Activated T-helper 1 cell treated with anti-CD3 and anti-CD28 coated beads, Interleukin-12 subunit alpha, Interleukin-12 subunit beta, Interleukin-2, Interleukin-4 antibody, amounts not matched to agents 30 ng/mL and 10 ng/mL and 1 ng/mL, durations not matched to agents 14 hours and 24 hours and 36 hours (primary cell): Measurements from ENCODE around the gene IRX4. TPM values are rescaled to one million over a fixed set of nuclear protein-coding genes. Genes with fewer than 3 reads are reported as not detected.
"Not testable (repeated sequence)": the region's sequence is repeated elsewhere in the genome, so short reads cannot be mapped to it uniquely, and the experiment has no call there.

ENCODE experiments used
- DNase-seq: peaks from one replicate; pipeline ENCODE4 v3.0.0; 2021; ENCODE audit warnings: low spot score
- H3K27ac Mint-ChIP-seq: one replicate; pipeline ENCODE4 v1.8.0; 2021; ENCODE audit warnings: mild to moderate bottlenecking, mixed read lengths
- H3K27me3 Mint-ChIP-seq: one replicate; pipeline ENCODE4 v1.8.0; 2022; ENCODE audit warnings: mild to moderate bottlenecking, moderate library complexity, mixed read lengths; ENCODE audit not compliant: insufficient read depth
- H3K36me3 Mint-ChIP-seq: one replicate; pipeline ENCODE4 v1.8.0; 2021; ENCODE audit warnings: low read depth, mixed read lengths
- H3K4me1 Mint-ChIP-seq: one replicate; pipeline ENCODE4 v1.8.0; 2021; ENCODE audit warnings: low read depth, mixed read lengths
- H3K4me3 Mint-ChIP-seq: one replicate; pipeline ENCODE4 v1.8.0; 2021; ENCODE audit warnings: mild to moderate bottlenecking, moderate library complexity, mixed read lengths
- H3K9me3 Mint-ChIP-seq: one replicate; pipeline ENCODE4 v1.8.0; 2021; ENCODE audit warnings: mixed read lengths
- intact Hi-C: fragments of 100-400 bp; cut with micrococcal nuclease; formaldehyde crosslinking; loops from one replicate; pipeline ENCODE4 v1.15.1; 2024
- total RNA-seq: library from RNA; stranded (reverse); gene quantifications from 2 replicates; pipeline ENCODE4 v1.2.3, GENCODE V29; 2022

The IRX4 gene
- total RNA-seq, 1 donor from 2014 or later: not detected

GRCh38 chr5:1876660-1877064 is 6.1 kb downstream of the IRX4 start:
- H3K27me3 Mint-ChIP-seq: peaks cover 65% of the 10 kb centered on the region
- H3K4me3 Mint-ChIP-seq: no peak overlapping the region
- DNase-seq: no peak
- intact Hi-C loops: loop anchor here (1.0 to 5.0 kb wide), 3 partner anchors 8 to 876 kb away; partner anchors contain the start of gene IRX2
- H3K27ac Mint-ChIP-seq: no peak overlapping the region
- H3K36me3 Mint-ChIP-seq: no peaks in the 10 kb centered on the region
- H3K9me3 Mint-ChIP-seq: no peaks in the 10 kb centered on the region
- H3K4me1 Mint-ChIP-seq: no peaks in the 10 kb centered on the region

GRCh38 chr5:1875843-1876659 is 6.7 kb downstream of the IRX4 start:
- no peaks in the 10 kb centered on the region for H3K36me3 Mint-ChIP-seq
- H3K4me1 Mint-ChIP-seq: no peaks in the 10 kb centered on the region
- H3K27ac Mint-ChIP-seq: peak overlapping the region; percentile 21
- H3K4me3 Mint-ChIP-seq: no peak overlapping the region
- no peaks in the 10 kb centered on the region for H3K9me3 Mint-ChIP-seq
- H3K27me3 Mint-ChIP-seq: peaks cover 60% of the 10 kb centered on the region
- intact Hi-C loops: loop anchor here (1.0 to 5.0 kb wide), 3 partner anchors 8 to 876 kb away; partner anchors contain the start of gene IRX2
- no peak for DNase-seq

- DNase-seq: no peak
- no peaks in the 10 kb centered on the region for H3K36me3 Mint-ChIP-seq
- intact Hi-C loops: loop anchor here (5.0 kb wide), 2 partner anchors 113 to 877 kb away; partner anchors contain the start of gene IRX2
- peak overlapping the region; percentile 40 for H3K27ac Mint-ChIP-seq
- no peaks in the 10 kb centered on the region for H3K9me3 Mint-ChIP-seq
- H3K4me3 Mint-ChIP-seq: no peak overlapping the region
- H3K27me3 Mint-ChIP-seq: peaks cover 55% of the 10 kb centered on the region
- no peaks in the 10 kb centered on the region for H3K4me1 Mint-ChIP-seq
Measured at GRCh38 chr5:1875281-1875842, 7.4 kb downstream of the IRX4 start.

- Mint-ChIP-seq H3K4me1 (no peaks in the 10 kb centered on the region), H3K27me3 (peaks cover 49% of the 10 kb centered on the region), H3K27ac (no peak overlapping the region), H3K4me3 (no peak overlapping the region), H3K36me3 (no peaks in the 10 kb centered on the region), H3K9me3 (no peaks in the 10 kb centered on the region)
- intact Hi-C loops: loop anchor here (5.0 kb wide), 2 partner anchors 112 to 878 kb away; partner anchors contain the start of gene IRX2
- no peak for DNase-seq
Measured at GRCh38 chr5:1874771-1875220, 7.9 kb downstream of the IRX4 start.

- H3K4me1 Mint-ChIP-seq: no peaks in the 10 kb centered on the region
- H3K36me3 Mint-ChIP-seq: no peaks in the 10 kb centered on the region
- no peak overlapping the region for H3K4me3 Mint-ChIP-seq
- H3K27me3 Mint-ChIP-seq: peaks cover 44% of the 10 kb centered on the region
- intact Hi-C loops: no loop called here
- H3K9me3 Mint-ChIP-seq: no peaks in the 10 kb centered on the region
- peak overlapping the region; percentile 23 for H3K27ac Mint-ChIP-seq
- no peak for DNase-seq
Measured at GRCh38 chr5:1874348-1874747, 8.4 kb downstream of the IRX4 start.

- Mint-ChIP-seq H3K9me3 (no peaks in the 10 kb centered on the region), H3K4me3 (no peak overlapping the region), H3K4me1 (no peaks in the 10 kb centered on the region), H3K36me3 (no peaks in the 10 kb centered on the region), H3K27ac (no peak overlapping the region), H3K27me3 (peaks cover 40% of the 10 kb centered on the region)
- intact Hi-C loops: no loop called here
- no peak for DNase-seq
Measured at GRCh38 chr5:1873243-1873959, 9.3 kb downstream of the IRX4 start.

- intact Hi-C loops: no loop called here
- H3K4me1 Mint-ChIP-seq: no peaks in the 10 kb centered on the region
Measured at GRCh38 chr5:1871441-1871840, 11.3 kb downstream of the IRX4 start.

GRCh38 chr5:1870435-1871272 is 12.1 kb downstream of the IRX4 start:
- H3K36me3 Mint-ChIP-seq, H3K4me3 Mint-ChIP-seq, H3K9me3 Mint-ChIP-seq, intact Hi-C loops, H3K4me1 Mint-ChIP-seq, H3K27ac Mint-ChIP-seq, DNase-seq: not testable (repeated sequence)
- H3K27me3 Mint-ChIP-seq: peaks cover 26% of the 10 kb centered on the region

More at GRCh38 chr5:1871441-1871840, 11.3 kb downstream of the IRX4 start:
- Mint-ChIP-seq H3K9me3 (no peaks in the 10 kb centered on the region), H3K4me3 (no peak overlapping the region), H3K36me3 (no peaks in the 10 kb centered on the region), H3K27ac (no peak overlapping the region), H3K27me3 (peaks cover 30% of the 10 kb centered on the region)
- DNase-seq: no peak

- H3K4me3 Mint-ChIP-seq: no peak overlapping the region
- H3K27ac Mint-ChIP-seq: no peak overlapping the region
- no peaks in the 10 kb centered on the region for H3K36me3 Mint-ChIP-seq
- H3K27me3 Mint-ChIP-seq: peaks cover 12% of the 10 kb centered on the region
- H3K4me1 Mint-ChIP-seq: no peaks in the 10 kb centered on the region
- no peak for DNase-seq
- no peaks in the 10 kb centered on the region for H3K9me3 Mint-ChIP-seq
- intact Hi-C loops: no loop called here
Measured at GRCh38 chr5:1868886-1869475, 13.7 kb downstream of the IRX4 start.

GRCh38 chr5:1867815-1868143 is 14.9 kb downstream of the IRX4 start:
- Mint-ChIP-seq H3K36me3 (no peaks in the 10 kb centered on the region), H3K4me1 (no peaks in the 10 kb centered on the region), H3K27me3 (peaks cover 1% of the 10 kb centered on the region), H3K4me3 (no peak overlapping the region), H3K9me3 (no peaks in the 10 kb centered on the region), H3K27ac (no peak overlapping the region)
- intact Hi-C loops: no loop called here
- no peak for DNase-seq

- Mint-ChIP-seq H3K4me3 (no peak overlapping the region), H3K27me3 (no peaks in the 10 kb centered on the region), H3K4me1 (no peaks in the 10 kb centered on the region), H3K36me3 (no peaks in the 10 kb centered on the region), H3K27ac (no peak overlapping the region), H3K9me3 (no peaks in the 10 kb centered on the region)
- no peak for DNase-seq
- intact Hi-C loops: no loop called here
Measured at GRCh38 chr5:1867114-1867814, 15.5 kb downstream of the IRX4 start.

GRCh38 chr5:1865948-1866347 is 16.8 kb downstream of the IRX4 start:
- intact Hi-C loops: no loop called here
- H3K4me3 Mint-ChIP-seq: no peak overlapping the region
- no peak overlapping the region for H3K27ac Mint-ChIP-seq
- no peaks in the 10 kb centered on the region for H3K36me3 Mint-ChIP-seq
- no peak for DNase-seq
- H3K27me3 Mint-ChIP-seq: no peaks in the 10 kb centered on the region
- no peaks in the 10 kb centered on the region for H3K9me3 Mint-ChIP-seq
- H3K4me1 Mint-ChIP-seq: no peaks in the 10 kb centered on the region
